MCF 10A (cell line): ENCODE data around the gene LIM2. TPM values are rescaled to one million over a fixed set of nuclear protein-coding genes. Genes with fewer than 3 reads are reported as not detected.

Experiments
- BruUV-seq: library from RNA; stranded (reverse); fragments of 400-500 nt; replicated peaks from 2 replicates; lab custom pipeline; 2021; lab: Mats Ljungman, UMichigan
- CTCF ChIA-PET: fragments of 300-600 bp; sonication (Branson Sonifier 250); formaldehyde crosslinking; extraction: SDS; loops from one replicate; lab custom pipeline; 2021; ENCODE audit warnings: antibody characterized with exemption, inconsistent platforms; lab: Yijun Ruan, JAX
- POLR2A ChIA-PET: fragments of 300-600, 350-650 bp; sonication (Branson Sonifier 250); formaldehyde crosslinking; extraction: SDS; loops from one replicate; lab custom pipeline; 2020; ENCODE audit warnings: antibody characterized with exemption, inconsistent platforms; lab: Yijun Ruan, JAX
- DNase-seq: peaks from one replicate; pipeline ENCODE4 v3.0.0-alpha.2; 2018; ENCODE audit not compliant: unreplicated experiment
- H3K27ac Mint-ChIP-seq: one replicate; pipeline ENCODE4 v1.8.0; 2022; ENCODE audit warnings: mild to moderate bottlenecking, low read depth, mixed read lengths; ENCODE audit not compliant: unreplicated experiment
- H3K27me3 Mint-ChIP-seq: one replicate; pipeline ENCODE4 v1.8.0; 2022; ENCODE audit warnings: mixed read lengths; ENCODE audit not compliant: insufficient read depth, unreplicated experiment
- H3K36me3 Mint-ChIP-seq: one replicate; pipeline ENCODE4 v1.8.0; 2022; ENCODE audit warnings: mild to moderate bottlenecking, moderate library complexity, mixed read lengths; ENCODE audit not compliant: insufficient read depth, unreplicated experiment
- H3K4me1 Mint-ChIP-seq: one replicate; pipeline ENCODE4 v1.8.0; 2022; ENCODE audit warnings: mixed read lengths; ENCODE audit not compliant: insufficient read depth, unreplicated experiment
- H3K4me3 Mint-ChIP-seq: one replicate; pipeline ENCODE4 v1.8.0; 2022; ENCODE audit warnings: mild to moderate bottlenecking, moderate library complexity, mixed read lengths; ENCODE audit not compliant: unreplicated experiment
- H3K9me3 Mint-ChIP-seq: one replicate; pipeline ENCODE4 v1.8.0; 2022; ENCODE audit warnings: mixed read lengths; ENCODE audit not compliant: unreplicated experiment
- intact Hi-C: fragments of 100-400 bp; cut with micrococcal nuclease; formaldehyde crosslinking; loops from 2 replicates; pipeline ENCODE4 v1.14.1; 2022
- total RNA-seq: library from RNA; stranded (reverse); gene quantifications from 2 replicates; pipeline ENCODE4 v1.2.3, GENCODE V29; 2022
- TF ChIP-seq, protein P1 (sequence below): fragments of 200-600 bp; IDR thresholded peaks from one replicate; pipeline ENCODE4 v1.8.0; 2022; ENCODE audit warnings: antibody characterized with exemption, mild to moderate bottlenecking; ENCODE audit not compliant: unreplicated experiment

Gene LIM2
- total RNA-seq, 1 experiment from 2014 or later: not detected

DNA sequence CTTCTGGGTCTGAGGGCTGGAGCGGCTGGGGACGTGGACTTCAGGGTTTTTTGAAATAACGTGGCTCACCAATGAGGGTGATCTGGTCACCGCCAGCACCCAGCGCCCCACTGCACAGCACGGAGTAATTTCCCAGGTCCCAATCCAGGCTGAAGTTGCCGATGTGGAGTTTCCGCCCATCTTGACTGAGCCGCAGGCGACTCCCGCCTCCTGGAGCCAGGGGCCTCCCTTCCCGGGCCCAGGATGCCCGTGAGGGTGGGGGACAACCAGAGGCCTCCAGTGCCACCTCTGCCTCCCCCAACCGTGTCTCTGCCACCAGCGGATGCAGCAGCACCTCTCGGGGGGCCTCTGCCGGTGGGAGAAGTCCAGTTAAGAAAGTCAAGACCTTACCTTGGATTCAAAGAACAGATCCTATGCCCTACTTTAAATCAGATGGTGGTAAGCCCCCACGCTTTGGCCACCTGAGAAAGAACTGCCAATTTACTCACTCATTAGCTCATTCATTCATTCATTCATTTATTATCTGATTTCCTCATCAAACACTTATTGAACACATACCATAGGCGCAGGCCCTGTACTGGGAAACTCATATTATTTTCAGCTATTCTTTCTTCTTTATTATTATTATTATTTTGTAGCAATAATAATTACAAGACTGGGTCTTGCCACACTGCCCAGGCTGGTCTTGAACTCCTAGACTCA lies 49.8 kb downstream of the LIM2 start:
- DNase-seq: no peak
- BruUV-seq: no TSS peak
- peaks cover 11% of the 10 kb centered on the region for H3K4me1 Mint-ChIP-seq
- TF ChIP-seq, protein P1, sequence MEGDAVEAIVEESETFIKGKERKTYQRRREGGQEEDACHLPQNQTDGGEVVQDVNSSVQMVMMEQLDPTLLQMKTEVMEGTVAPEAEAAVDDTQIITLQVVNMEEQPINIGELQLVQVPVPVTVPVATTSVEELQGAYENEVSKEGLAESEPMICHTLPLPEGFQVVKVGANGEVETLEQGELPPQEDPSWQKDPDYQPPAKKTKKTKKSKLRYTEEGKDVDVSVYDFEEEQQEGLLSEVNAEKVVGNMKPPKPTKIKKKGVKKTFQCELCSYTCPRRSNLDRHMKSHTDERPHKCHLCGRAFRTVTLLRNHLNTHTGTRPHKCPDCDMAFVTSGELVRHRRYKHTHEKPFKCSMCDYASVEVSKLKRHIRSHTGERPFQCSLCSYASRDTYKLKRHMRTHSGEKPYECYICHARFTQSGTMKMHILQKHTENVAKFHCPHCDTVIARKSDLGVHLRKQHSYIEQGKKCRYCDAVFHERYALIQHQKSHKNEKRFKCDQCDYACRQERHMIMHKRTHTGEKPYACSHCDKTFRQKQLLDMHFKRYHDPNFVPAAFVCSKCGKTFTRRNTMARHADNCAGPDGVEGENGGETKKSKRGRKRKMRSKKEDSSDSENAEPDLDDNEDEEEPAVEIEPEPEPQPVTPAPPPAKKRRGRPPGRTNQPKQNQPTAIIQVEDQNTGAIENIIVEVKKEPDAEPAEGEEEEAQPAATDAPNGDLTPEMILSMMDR: no peak
- intact Hi-C loops: loop anchor here (1.0 to 2.0 kb wide), 2 partner anchors 61 to 135 kb away; no protein-coding TSS in a partner anchor
- ChIA-PET POLR2A (interaction anchor here (0.6 to 2.5 kb wide), 3 partner anchors 28 to 439 kb away, joined by 3 to 11 read pairs (median 3); partner anchors contain the start of gene ETFB), CTCF (interaction anchor here (0.5 to 2.2 kb wide), 23 partner anchors 10 to 447 kb away, joined by 3 to 15 read pairs (median 4); no protein-coding TSS in a partner anchor)
- peak overlapping the region; percentile 76 for H3K4me3 Mint-ChIP-seq
- no peaks in the 10 kb centered on the region for H3K27me3 Mint-ChIP-seq
- no peak overlapping the region for H3K27ac Mint-ChIP-seq
- peaks cover 15% of the 10 kb centered on the region for H3K9me3 Mint-ChIP-seq
- no peaks in the 10 kb centered on the region for H3K36me3 Mint-ChIP-seq

DNA sequence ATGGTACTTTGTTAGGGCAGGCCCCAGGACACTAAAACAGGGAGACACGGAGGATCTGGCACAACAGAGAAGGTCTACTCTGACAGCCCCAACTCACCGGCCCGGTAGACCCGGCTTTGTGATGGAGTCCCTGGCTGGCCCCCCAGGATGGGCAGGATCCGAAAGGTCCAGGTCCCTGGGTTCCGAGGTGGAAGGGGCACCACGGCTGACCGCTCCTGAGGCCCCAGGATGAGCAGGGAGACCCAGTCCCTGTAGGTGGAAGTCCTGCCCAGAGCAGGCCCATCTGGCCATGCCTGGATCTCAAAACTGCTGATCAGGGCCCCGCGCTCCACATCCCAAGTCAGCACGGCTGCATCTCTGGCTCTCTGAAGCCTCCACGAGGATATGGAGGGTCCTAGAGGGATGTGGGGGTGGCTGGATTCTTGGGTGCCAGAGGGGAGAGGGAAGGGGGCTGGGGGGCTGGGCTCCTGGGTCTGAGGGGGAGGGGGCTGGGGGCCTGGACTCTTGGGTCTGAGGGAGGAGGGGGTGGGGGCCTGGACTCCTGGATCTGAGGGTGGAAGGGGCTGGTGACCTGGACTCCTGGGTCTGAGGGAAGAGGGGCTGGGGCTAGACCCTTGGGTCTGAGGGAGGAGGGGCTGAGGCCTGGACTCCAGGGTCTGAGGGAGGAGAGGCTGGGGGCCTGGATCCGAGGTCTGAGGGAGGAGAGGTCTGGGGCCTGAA lies 50.5 kb downstream of the LIM2 start:
- peaks cover 11% of the 10 kb centered on the region for H3K4me1 Mint-ChIP-seq
- ChIA-PET CTCF (interaction anchor here (0.6 to 2.2 kb wide), 14 partner anchors 9 to 447 kb away, joined by 3 to 15 read pairs (median 4); no protein-coding TSS in a partner anchor), POLR2A (interaction anchor here (2.5 kb wide), 1 partner anchor 28 kb away, joined by 11 read pairs; the partner anchor contains the start of gene ETFB)
- no peak overlapping the region for H3K27ac Mint-ChIP-seq
- no peaks in the 10 kb centered on the region for H3K36me3 Mint-ChIP-seq
- no peak overlapping the region for H3K4me3 Mint-ChIP-seq
- no TSS peak for BruUV-seq
- TF ChIP-seq, protein P1: no peak
- intact Hi-C loops: no loop called here
- H3K9me3 Mint-ChIP-seq: peaks cover 15% of the 10 kb centered on the region
- no peaks in the 10 kb centered on the region for H3K27me3 Mint-ChIP-seq
- no peak for DNase-seq

DNA sequence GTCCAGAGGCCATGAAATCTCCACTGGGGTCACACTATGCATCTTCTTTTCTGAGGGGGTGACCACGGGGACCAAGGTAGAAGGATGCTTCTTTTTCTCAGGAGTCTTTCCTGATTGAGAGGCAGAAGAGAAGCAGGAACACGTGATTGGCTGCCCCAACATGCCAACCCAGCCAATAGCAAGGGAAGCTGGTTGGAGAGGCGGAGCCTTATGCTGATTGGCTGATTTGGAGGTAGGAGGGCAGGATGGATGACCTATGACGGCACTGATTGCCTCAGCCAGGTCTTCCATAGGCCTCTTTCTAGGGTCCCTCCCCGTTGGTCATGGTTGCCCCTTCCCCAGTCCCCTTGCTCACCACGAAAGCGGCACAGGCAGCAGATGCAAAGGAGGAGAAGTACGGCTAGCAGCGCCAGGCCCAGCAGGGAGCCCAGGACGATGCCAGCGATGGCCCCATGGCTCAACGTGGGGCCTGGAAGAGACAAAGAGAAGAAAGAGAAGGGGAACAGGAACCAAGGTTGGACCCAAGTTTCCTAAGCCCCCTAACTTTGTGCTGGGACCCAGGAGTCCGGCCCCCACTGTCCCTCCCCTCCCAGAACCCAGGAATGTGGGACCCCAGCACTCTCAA lies 53.8 kb downstream of the LIM2 start:
- TF ChIP-seq, protein P1: no peak
- no TSS peak for BruUV-seq
- CTCF ChIA-PET: interaction anchor here (0.5 to 0.7 kb wide), 2 partner anchors 59 to 99 kb away, joined by 4 to 9 read pairs; no protein-coding TSS in a partner anchor
- DNase-seq: no peak
- POLR2A ChIA-PET: no interaction called here
- Mint-ChIP-seq H3K36me3 (peaks cover 7% of the 10 kb centered on the region), H3K4me1 (no peaks in the 10 kb centered on the region), H3K9me3 (peaks cover 37% of the 10 kb centered on the region), H3K4me3 (no peak overlapping the region), H3K27me3 (no peaks in the 10 kb centered on the region), H3K27ac (no peak overlapping the region)
- intact Hi-C loops: no loop called here
